Kidney epithelial cell (primary cell): ENCODE measurements around the gene PDE11A. TPM values are rescaled to one million over a fixed set of nuclear protein-coding genes. Genes with fewer than 3 reads are reported as not detected.

Experiments
- DNase-seq: peaks from one replicate; pipeline ENCODE4 v3.0.0-alpha.2; 2010; ENCODE audit warnings: low read depth
- H3K27me3 ChIP-seq: 2 replicates; pipeline ENCODE4 v1.6.0; 2011; ENCODE audit warnings: low read length; ENCODE audit not compliant: control insufficient read depth, insufficient read depth
- H3K36me3 ChIP-seq: 2 replicates; pipeline ENCODE4 v1.5.1; 2011; ENCODE audit warnings: low read length; ENCODE audit not compliant: control insufficient read depth, insufficient read depth
- H3K4me3 ChIP-seq: 2 replicates; pipeline ENCODE4 v1.5.1; 2011; ENCODE audit warnings: low read depth, mild to moderate bottlenecking, control low read depth, low read length
- total RNA-seq: library from RNA; depleted of rRNA; stranded (reverse); fragments of >200 nt; gene quantifications from 2 replicates; pipeline ENCODE4 v1.2.3, GENCODE V29; 2015
- TF ChIP-seq, protein P1 (sequence below): IDR thresholded peaks from 2 replicates; pipeline ENCODE4 v1.5.1; 2011; ENCODE audit warnings: mild to moderate bottlenecking, moderate library complexity, low read length, control low read depth, inconsistent platforms; ENCODE audit not compliant: insufficient read depth, poor library complexity, severe bottlenecking

PDE11A gene
- total RNA-seq, 1 donor from 2014 or later = 0.13 TPM

DNA sequence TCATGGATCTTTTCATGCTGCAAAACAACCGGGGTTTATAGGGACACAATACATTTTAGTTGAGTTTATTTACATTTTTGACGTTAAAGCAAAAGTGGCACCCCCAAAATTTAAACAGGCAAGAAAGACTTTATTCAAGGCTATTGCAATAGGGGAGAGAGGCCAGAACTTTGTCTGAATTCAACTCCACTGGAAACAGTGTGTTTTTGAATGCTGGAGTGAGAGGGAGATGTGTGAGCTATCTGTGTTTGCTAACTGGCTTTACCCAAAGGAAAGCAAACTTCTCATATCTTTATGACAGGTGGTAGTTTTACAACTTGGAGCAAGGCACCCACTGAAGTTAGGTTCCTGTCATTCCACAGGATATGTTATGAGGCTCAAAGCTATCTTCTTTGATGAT, 472.6 kb downstream of the PDE11A start:
- TF ChIP-seq, protein P1, sequence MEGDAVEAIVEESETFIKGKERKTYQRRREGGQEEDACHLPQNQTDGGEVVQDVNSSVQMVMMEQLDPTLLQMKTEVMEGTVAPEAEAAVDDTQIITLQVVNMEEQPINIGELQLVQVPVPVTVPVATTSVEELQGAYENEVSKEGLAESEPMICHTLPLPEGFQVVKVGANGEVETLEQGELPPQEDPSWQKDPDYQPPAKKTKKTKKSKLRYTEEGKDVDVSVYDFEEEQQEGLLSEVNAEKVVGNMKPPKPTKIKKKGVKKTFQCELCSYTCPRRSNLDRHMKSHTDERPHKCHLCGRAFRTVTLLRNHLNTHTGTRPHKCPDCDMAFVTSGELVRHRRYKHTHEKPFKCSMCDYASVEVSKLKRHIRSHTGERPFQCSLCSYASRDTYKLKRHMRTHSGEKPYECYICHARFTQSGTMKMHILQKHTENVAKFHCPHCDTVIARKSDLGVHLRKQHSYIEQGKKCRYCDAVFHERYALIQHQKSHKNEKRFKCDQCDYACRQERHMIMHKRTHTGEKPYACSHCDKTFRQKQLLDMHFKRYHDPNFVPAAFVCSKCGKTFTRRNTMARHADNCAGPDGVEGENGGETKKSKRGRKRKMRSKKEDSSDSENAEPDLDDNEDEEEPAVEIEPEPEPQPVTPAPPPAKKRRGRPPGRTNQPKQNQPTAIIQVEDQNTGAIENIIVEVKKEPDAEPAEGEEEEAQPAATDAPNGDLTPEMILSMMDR = no peak
- no peak overlapping the region for H3K4me3 ChIP-seq
- DNase-seq = no peak
- H3K36me3 ChIP-seq = no peaks in the 10 kb centered on the region
- no peaks in the 10 kb centered on the region for H3K27me3 ChIP-seq

DNA sequence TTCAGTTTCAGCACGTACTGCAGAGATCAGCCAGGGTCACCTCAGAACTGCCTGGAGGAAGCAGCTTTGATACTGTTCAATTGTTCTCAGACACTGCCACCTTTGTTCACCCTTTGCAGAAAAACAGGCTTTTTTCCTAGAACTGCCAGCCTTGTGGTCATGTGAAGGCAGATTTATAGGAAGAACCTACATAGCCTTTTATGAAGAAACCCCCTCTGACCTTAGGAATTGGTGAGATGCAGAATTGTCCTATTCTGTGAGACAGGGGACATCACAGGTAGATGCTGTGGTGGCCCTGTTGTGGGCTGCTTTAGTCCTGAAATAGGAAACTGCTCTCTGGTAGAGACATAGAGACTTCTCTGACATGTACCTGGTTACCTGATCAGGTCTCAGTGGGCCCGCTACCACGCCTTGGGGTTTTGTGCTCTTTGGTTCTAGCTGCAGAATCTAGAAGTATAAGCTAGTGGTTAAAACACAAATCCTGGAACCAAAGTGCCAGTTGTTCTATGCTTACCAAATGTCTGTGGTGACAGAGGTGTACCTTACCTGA, 473.4 kb downstream of the PDE11A start:
- H3K36me3 ChIP-seq = no peaks in the 10 kb centered on the region
- no peaks in the 10 kb centered on the region for H3K27me3 ChIP-seq
- TF ChIP-seq, protein P1 = no peak
- DNase-seq = no peak
- H3K4me3 ChIP-seq = no peak overlapping the region

DNA sequence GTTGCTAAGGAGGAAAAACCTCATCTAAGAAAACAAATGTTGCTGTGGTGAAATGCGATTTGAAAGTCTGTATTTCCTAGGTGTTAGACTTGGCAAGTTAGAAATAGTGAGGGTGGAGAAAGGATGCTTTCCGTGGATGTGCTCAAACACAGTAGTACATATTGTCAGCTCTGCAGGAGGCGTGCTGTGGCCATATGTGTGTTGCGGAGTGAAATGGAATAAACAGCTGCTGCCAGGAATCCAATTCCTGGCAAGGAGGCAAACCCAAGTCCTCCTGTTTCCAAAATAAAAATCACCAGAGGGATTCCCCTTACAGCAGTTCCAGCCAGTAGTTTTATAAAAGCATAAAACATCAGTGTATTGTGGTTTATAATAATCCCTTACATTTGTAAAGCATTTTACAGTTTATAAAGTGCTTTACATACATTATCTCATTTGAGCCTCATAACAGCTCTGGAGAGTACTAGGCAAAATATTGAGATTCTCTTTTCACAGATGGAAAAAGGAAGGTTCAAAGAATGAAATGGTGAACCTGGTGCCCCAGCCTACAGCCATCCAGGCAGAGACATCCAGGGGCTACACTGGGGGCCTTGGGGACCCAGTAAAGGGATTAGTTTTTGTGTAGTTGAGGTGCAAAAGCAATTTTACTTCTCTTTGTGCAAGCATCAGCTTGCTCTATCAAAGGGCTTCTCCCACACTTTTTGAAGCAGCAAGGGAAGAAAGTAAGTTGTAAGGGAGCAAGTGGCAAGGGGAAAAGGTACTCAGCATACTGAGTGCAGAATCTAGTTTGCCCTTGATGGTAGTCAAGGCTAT, 474.0 kb downstream of the PDE11A start:
- no peaks in the 10 kb centered on the region for H3K36me3 ChIP-seq
- TF ChIP-seq, protein P1 = no peak
- H3K27me3 ChIP-seq = no peaks in the 10 kb centered on the region
- H3K4me3 ChIP-seq = no peak overlapping the region
- DNase-seq = no peak

DNA sequence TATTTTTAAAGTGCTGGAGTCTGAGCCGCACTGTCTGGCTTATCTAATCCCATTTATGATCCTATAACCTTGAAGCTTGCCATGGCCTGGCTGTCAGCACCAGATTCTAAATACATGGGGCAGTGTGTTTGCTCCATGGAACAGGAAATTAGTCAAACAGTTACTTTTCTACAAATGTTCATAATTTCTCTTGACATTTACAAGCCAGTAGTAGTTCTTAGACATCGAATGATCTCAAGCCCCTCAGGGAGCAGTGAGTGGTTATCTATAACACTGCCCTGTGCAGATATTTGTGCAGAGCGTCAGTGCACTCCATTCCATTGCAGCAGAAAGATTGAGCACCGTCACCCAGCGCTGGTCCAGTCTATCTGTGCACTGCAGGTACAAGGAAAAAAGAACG, 474.8 kb downstream of the PDE11A start:
- TF ChIP-seq, protein P1 = no peak
- no peaks in the 10 kb centered on the region for H3K27me3 ChIP-seq
- no peaks in the 10 kb centered on the region for H3K36me3 ChIP-seq
- H3K4me3 ChIP-seq = no peak overlapping the region
- no peak for DNase-seq

DNA sequence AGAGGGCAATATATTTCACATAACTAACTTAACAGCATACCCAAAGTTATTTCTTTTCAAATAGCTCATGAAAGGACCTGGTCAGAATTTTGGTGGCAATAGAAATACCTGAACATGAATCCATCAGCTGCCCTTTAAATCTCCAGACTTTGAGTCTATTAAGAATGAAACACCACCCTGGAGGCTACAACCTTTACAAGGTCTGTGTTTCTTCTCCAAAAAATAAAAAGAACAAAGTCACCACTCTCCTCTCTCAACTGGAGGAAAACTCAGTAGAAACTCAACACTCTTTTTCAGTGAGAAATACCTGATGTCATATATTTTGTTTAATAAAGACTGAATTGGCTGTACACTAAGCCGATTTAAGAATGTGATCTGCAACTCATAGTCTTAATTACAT, 475.7 kb downstream of the PDE11A start:
- DNase-seq = no peak
- Histone ChIP-seq H3K27me3 (no peaks in the 10 kb centered on the region), H3K4me3 (no peak overlapping the region), H3K36me3 (no peaks in the 10 kb centered on the region)
- TF ChIP-seq, protein P1 = no peak
